NT2/D1 (cell line): ENCODE measurements around the gene RPTOR.

ENCODE experiments used
- SUZ12 ChIP-seq: IDR thresholded peaks from 2 replicates; pipeline ENCODE4 v1.6.1; 2011; ENCODE audit not compliant: insufficient read length, insufficient read depth; ENCODE audit errors: extremely low read depth
- YY1 ChIP-seq: IDR thresholded peaks from 2 replicates; pipeline ENCODE4 v1.6.1; 2011; ENCODE audit not compliant: insufficient read length, insufficient read depth
- ZNF274 ChIP-seq: IDR thresholded peaks from 2 replicates; pipeline ENCODE4 v1.6.1; 2011; ENCODE audit warnings: mild to moderate bottlenecking, low read depth, low read length

GRCh38 chr17:80884811-80885210, 340.2 kb downstream of the RPTOR start:
- TF ChIP-seq YY1 (no peak), ZNF274 (no peak), SUZ12 (no peak)
